Islet of Langerhans (tissue), 1 donor: ENCODE data around the gene ACAT2.
A peak's percentile ranks its signal among the peaks of the same experiment; 100 is the strongest.
"Not testable (repeated sequence)": the region's sequence is repeated elsewhere in the genome, so short reads cannot be mapped to it uniquely, and the experiment has no call there.

Experiments
- FAIRE-seq: peaks from one replicate; lab custom pipeline; 2011; peaks lifted over from hg19 to GRCh38; lab: Jason Lieb, UNC

ACAT2 gene

DNA sequence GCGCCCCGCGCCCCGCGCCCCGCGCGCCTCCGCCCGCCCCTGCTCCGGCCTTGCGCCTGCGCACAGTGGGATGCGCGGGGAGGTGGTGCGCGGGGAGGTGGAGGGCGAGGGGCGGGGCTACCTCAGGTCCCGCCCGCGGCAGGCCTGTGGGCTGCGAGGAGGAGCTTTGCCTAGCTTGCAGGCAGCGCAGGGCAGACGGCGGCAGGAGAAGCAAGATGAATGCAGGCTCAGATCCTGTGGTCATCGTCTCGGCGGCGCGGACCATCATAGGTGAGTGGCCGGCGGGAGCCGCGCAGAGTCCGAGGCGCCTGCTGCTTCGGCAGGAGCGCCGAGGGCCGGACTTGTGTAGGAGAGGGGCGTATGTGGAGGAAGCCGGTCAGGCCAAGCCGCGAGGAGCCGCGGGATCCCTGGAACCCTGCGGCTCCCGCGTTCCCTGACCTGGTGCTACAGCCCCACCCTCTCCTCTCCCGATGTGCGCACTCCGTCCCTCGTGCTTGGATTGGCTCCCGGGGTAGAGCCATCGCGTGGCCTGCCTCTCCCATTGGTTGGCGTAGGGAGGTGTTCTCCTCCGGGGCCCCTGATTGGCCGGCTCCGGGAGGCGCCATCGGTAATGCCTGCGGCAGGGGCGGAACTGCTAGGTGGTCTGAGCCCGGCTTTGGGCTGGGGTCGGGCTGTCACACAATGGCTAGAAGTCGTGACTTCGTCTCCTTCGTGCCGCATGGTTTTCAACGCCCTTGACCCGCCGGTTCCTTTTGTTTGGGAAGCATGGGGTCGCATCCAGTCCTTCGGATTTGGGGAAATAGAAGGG, at the start of gene ACAT2:
Gene ACAT2, plus strand, starts transcription at position 173 of the 808 bp plus-strand sequence. Its CDS starts 43 bp downstream, at position 216.
- FAIRE-seq, result no peak

DNA sequence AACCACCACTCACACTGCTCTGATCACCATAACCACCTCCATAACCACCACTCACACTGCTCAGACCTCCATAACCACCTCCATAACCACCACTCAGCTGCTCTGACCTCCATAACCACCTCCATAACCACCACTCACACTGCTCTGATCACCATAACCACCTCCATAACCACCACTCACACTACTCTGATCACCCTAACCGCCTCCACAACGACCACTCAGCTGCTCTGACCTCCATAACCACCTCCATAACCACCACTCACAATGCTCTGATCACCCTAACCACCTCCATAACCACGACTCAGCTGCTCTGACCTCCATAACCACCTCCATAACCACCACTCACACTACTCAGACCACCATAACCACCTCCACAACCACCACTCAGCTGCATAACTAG, 49.5 kb upstream of the ACAT2 start:
- not testable (repeated sequence) for FAIRE-seq

GRCh38 chr6:159713984-159714383, 47.9 kb upstream of the ACAT2 start:
- no peak for FAIRE-seq

GRCh38 chr6:159714404-159714803, 47.4 kb upstream of the ACAT2 start:
- no peak for FAIRE-seq

DNA sequence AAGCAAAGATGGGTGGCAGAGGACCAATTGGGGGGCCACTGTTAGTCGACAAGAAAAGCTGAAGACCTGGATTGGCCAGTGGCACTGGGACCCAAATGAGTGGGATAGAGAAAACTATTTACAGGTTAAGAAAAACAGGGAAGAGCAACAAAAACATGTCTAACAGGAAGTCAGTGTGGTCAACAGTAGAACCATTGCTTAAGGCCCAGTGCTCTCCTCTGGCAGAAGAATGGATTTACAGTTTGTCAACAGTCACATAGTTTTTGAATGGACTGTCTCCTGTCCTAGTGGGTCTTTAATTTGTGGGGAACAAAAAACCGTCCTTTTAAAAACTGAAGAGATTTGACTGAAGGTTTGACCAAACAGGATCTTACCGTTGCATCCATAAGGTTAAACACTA, 46.7 kb upstream of the ACAT2 start:
- FAIRE-seq, result no peak

DNA sequence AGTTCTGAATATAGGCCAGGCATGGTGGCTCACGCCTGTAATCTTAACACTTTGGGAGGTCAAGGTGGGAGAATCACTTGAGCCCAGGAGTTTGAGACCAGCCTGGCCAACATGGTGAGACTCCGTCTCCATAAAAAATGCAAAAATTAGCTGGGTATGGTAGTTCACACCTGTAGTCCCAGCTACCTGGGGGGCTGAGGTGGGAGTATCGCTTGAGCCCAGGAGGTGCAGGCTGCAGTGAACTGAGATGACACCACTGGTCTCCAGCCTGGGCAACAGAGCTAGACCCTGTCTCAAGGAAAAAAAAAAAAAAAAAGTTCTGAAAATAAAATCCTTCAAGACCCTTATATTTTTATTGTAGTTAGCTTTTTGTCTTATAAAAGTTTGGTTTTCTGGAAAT, 46.2 kb upstream of the ACAT2 start:
- FAIRE-seq, result no peak

- FAIRE-seq, result no peak
Measured at GRCh38 chr6:159716247-159717096, 45.4 kb upstream of the ACAT2 start.

GRCh38 chr6:159718634-159719033, 43.2 kb upstream of the ACAT2 start:
- FAIRE-seq, result no peak

DNA sequence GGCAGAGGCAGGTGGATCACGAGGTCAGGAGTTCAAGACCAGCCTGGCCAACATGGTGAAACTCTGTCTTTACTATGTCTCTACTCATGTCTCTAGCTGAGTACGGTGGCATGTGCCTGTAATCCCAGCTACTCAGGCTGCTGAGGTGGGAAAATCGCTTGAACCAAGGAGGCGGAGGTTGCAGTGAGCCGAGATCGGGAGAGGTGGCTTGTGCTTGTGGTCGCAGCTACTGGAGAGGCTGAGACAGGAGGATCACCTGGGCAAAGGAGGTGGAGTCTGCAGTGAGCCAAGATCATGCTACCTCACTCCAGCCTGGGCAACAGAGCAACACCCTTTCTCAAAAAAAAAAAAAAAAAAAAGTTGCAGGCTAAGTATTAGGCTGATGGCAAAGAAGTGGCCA, 42.6 kb upstream of the ACAT2 start:
- no peak for FAIRE-seq

DNA sequence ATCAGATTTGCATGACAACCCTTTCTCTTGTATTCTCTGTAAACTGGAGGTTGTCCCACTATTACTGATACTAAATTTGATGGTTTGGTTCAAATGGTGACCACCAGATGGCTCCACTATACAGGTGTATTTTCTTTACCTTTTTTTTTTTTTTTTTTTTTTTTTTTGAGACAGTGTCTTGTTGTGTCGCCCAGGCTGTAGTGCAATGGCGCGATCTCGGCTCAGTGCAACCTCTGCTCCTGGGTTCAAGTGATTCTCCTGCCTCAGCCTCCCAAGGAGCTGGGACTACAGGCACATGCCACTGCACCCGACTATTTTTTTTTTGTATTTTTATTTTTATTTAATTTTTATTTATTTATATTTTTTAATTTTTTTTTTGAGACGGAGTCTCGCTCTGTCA, 41.1 kb upstream of the ACAT2 start:
- FAIRE-seq, result peak; percentile 38

- not testable (repeated sequence) for FAIRE-seq
Measured at GRCh38 chr6:159721981-159722380, 39.9 kb upstream of the ACAT2 start.

- no peak for FAIRE-seq
Measured at GRCh38 chr6:159722655-159723054, 39.2 kb upstream of the ACAT2 start.

- FAIRE-seq, result no peak
Measured at GRCh38 chr6:159723259-159723658, 38.6 kb upstream of the ACAT2 start.

GRCh38 chr6:159724778-159725177, 37.1 kb upstream of the ACAT2 start:
- no peak for FAIRE-seq

- FAIRE-seq, result not testable (repeated sequence)
Measured at GRCh38 chr6:159725208-159725607, 36.6 kb upstream of the ACAT2 start.

DNA sequence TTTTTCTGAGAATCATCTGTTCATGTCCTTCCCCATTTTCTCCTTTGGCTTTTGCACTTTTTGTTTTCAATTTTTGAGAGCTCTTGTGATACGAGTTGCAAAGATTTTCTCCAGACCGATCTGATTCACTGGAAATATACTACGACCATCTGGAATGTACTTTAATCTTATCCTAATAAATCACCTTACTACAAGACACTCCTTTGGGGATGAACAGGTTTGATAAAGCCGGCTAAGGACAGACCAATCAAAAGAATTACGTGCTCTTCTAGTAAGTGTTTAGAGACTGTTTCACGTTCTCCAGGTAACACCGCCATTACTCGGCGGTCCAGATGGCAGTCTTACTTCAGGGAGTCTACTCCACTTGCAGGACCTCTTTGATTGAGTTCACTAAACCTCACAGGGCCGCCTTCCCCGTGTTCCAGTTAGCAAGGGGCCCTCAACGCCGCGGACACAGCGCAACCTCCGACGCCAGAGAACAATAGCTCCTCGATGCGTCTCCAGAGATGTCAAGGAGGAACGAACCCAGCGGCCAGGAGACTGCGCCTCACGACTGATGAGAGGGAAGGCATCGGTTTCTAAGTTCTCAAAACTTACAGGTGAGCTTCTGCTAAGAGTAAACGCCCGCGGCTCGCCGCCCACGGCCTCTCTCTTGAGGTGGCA, 35.5 kb upstream of the ACAT2 start:
- FAIRE-seq, result no peak

GRCh38 chr6:159726918-159727716, 34.7 kb upstream of the ACAT2 start, which contains the start of gene WTAP:
Gene WTAP, plus strand, starts transcription at chr6:159727506. Its CDS starts 8,760 bp downstream, at chr6:159736266.
- no peak for FAIRE-seq

- FAIRE-seq, result no peak
Measured at GRCh38 chr6:159727717-159728445, 34.0 kb upstream of the ACAT2 start.

- FAIRE-seq, result peak; percentile 5
Measured at GRCh38 chr6:159728531-159728964, 33.3 kb upstream of the ACAT2 start.

DNA sequence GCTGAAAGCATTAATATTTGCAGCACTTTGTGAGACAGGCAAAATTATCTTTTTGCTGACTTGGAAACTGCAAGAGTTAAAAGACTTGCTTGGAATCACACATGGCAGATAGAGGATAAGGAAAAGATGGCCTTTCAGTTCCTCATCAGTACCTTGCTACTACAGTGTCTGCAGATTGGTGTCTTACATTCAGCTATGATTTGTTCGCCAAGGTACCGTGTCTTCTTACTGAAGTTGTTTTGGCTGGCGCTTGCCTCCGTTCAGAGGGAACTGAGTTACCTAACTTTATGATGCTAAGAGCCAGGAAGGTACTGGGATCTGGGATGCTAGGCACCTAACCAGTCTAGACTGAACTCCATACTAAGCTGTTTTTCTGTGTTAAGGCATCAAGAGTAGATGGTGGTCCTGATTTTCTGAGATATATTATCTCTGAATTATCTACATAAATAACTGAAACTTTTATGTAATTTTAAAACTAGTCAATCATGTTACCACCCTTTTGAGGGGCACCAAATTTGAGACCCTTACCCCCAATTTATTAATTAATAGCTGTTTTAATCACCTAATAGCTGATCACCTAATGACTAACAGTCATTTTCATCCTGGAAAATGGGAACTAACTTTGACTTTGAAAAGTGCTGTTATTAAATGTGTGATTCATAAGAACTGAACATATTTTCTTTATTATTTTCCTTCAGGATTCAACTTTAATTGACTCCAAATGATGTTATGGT, 32.1 kb upstream of the ACAT2 start:
- no peak for FAIRE-seq
